Thyroid gland (tissue), 4 donors: ENCODE results near the gene PRKCE. TPM values are rescaled to one million over a fixed set of nuclear protein-coding genes. Genes with fewer than 3 reads are reported as not detected.

ENCODE experiments used
- DNase-seq, 2 donors: peaks; one replicate each; pipeline ENCODE4 v3.0.0-alpha.2; 2019
- H3K27ac ChIP-seq, 3 donors: fragments of 200-600 bp; sonication (generic); 1 replicate in 2 of 3; 2 replicates in 1 of 3; pipeline ENCODE4 v1.5.1; 2016 to 2019; ENCODE audit warnings: mild to moderate bottlenecking in 1 of 3, moderate library complexity in 1 of 3
- H3K27me3 ChIP-seq: fragments of 200-600 bp; sonication (generic); one replicate; pipeline ENCODE4 v1.5.1; 2019
- H3K36me3 ChIP-seq, 2 donors: fragments of 200-600 bp; sonication (generic); one replicate each; pipeline ENCODE4 v1.5.1; 2016 to 2019
- H3K4me1 ChIP-seq, 2 donors: fragments of 200-600 bp; sonication (generic); one replicate each; pipeline ENCODE4 v1.5.1; 2017 to 2019
- H3K4me3 ChIP-seq, 3 donors: fragments of 200-600 bp; sonication (generic); replicated peaks in 1 of 3; 1 replicate in 2 of 3; 2 replicates in 1 of 3; pipeline ENCODE4 v1.5.1; 2016; ENCODE audit warnings: mild to moderate bottlenecking in 1 of 3
- H3K9me3 ChIP-seq: fragments of 200-600 bp; sonication (generic); one replicate; pipeline ENCODE4 v1.5.1; 2017
- POLR2A ChIP-seq, 2 donors: fragments of 450-650 bp; IDR thresholded peaks; one replicate each; pipeline ENCODE4 v1.6.1; 2017; ENCODE audit warnings: antibody characterized with exemption in 2 of 2, mild to moderate bottlenecking in 2 of 2, moderate library complexity in 1 of 2
- WGBS, 2 donors: methylation state at CpG; one replicate each; pipeline ENCODE4 v1.1.5; 2017; 5-methylcytosine and 5-hydroxymethylcytosine counted together
- intact Hi-C: fragments of 100-400 bp; cut with DNase I; formaldehyde crosslinking; loops from one replicate; pipeline ENCODE4 v1.15.1; 2023
- total RNA-seq, 4 donors: library from RNA; depleted of rRNA; stranded (reverse); fragments of >200 nt; gene quantifications; one replicate each; pipeline ENCODE4 v1.2.3, GENCODE V29; 2016
- TF ChIP-seq, protein P1 (sequence below), 6 experiments: fragments of 200-600 bp in 3 of 6; fragments of 450-650 bp in 3 of 6; sonication (generic) in 3 of 6; IDR thresholded peaks; one replicate each; pipeline ENCODE4 v1.5.1; 2016 to 2019; ENCODE audit warnings: antibody characterized with exemption in 6 of 6, mild to moderate bottlenecking in 2 of 6, inconsistent platforms in 1 of 6, moderate library complexity in 1 of 6

Gene PRKCE
- total RNA-seq, 4 donors from 2014 or later = 8.4 to 35.3 (median 15.2) TPM

DNA sequence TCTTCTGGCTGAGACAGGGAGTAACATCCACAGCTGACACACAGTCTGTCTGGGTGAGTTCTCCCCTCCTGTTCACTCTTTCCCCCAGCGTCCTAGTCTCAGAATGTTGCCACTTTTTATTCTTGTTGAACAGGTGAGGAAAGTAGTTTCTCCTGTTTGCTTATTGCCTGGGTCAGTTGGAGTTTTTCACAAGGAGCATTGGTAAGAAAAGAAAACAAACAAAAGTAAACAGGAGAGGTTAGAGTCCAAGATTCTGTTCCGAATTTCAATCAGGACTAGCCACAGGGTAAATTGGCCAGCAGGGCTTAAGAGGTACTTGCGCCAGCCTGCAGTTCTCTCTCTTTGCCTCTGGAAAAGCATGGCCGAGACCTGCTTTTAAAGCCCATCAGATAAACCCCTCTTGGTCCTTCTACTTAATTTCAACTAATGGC lies 390.7 kb downstream of the PRKCE start:
- DNase-seq = no peak

DNA sequence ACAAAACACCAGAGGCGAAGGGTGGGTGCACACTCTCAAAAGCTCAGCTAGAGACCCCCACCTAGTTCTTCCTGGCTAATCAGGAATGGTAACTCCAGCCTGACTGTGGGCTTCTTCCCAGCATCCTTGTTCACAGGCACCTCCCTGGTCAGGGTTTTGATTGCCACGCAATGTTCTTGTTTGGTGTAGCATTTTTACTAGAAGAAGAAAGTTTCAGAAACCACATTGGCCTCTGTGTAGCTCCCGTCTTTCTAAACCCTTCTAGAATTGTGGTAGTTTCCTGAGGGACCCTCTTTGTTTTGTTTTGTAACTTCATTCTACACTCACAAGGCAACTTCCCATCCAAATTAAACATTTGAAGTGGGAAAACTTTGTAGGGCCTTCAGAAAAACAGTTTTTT lies 391.2 kb downstream of the PRKCE start:
- peaks cover 5 to 15% of the 10 kb centered on the region in 2 donors for H3K4me1 ChIP-seq
- TF ChIP-seq POLR2A (IDR thresholded peaks at IDR 0.05) = no peak
- TF ChIP-seq, protein P1, sequence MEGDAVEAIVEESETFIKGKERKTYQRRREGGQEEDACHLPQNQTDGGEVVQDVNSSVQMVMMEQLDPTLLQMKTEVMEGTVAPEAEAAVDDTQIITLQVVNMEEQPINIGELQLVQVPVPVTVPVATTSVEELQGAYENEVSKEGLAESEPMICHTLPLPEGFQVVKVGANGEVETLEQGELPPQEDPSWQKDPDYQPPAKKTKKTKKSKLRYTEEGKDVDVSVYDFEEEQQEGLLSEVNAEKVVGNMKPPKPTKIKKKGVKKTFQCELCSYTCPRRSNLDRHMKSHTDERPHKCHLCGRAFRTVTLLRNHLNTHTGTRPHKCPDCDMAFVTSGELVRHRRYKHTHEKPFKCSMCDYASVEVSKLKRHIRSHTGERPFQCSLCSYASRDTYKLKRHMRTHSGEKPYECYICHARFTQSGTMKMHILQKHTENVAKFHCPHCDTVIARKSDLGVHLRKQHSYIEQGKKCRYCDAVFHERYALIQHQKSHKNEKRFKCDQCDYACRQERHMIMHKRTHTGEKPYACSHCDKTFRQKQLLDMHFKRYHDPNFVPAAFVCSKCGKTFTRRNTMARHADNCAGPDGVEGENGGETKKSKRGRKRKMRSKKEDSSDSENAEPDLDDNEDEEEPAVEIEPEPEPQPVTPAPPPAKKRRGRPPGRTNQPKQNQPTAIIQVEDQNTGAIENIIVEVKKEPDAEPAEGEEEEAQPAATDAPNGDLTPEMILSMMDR (IDR thresholded peaks at IDR 0.05) = no peak
- H3K4me3 ChIP-seq = no peak overlapping the region
- DNase-seq = no peak
- intact Hi-C loops = no loop called here
- H3K9me3 ChIP-seq = no peaks in the 10 kb centered on the region
- H3K36me3 ChIP-seq = no peaks in the 10 kb centered on the region
- no peak overlapping the region for H3K27ac ChIP-seq
- no peaks in the 10 kb centered on the region for H3K27me3 ChIP-seq
- WGBS, 2 donors = 84 to 91% methylated on average over 3 of the region's 3 CpGs

More for the DNA sequence above, 390.7 kb downstream of the PRKCE start:
- Histone ChIP-seq H3K4me1 (peaks cover 5 to 15% of the 10 kb centered on the region in 2 donors), H3K4me3 (no peak overlapping the region), H3K27me3 (no peaks in the 10 kb centered on the region), H3K9me3 (no peaks in the 10 kb centered on the region), H3K27ac (peak overlapping the region in 1 of 3 donors; percentile 14), H3K36me3 (no peaks in the 10 kb centered on the region)
- intact Hi-C loops = no loop called here
- TF ChIP-seq, protein P1 (IDR thresholded peaks at IDR 0.05) = no peak
- TF ChIP-seq POLR2A (IDR thresholded peaks at IDR 0.05) = no peak
- WGBS, 2 donors = 65 to 77% methylated on average over 4 of the region's 4 CpGs

DNA sequence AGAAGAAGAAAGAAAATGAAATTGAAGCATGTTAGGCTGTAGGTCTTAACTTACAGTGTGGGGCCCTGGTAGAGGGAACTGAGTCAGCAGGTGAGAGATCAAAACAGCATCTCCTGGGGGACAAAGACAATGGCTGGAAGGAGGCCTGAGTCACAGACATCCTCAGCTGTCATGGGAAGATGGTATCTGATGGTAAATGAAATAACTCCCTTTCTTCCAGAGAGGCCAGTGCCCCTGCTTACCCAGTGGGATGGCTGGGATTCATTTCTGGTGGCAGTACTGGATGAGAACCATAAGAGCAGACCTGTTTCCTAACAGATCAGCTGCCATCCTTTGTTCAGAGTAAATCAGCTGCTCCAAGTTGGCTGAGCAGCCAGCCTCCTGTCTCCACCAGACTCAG lies 394.4 kb downstream of the PRKCE start:
- no peaks in the 10 kb centered on the region for H3K27me3 ChIP-seq
- no peak for TF ChIP-seq POLR2A (IDR thresholded peaks at IDR 0.05)
- TF ChIP-seq, protein P1 (IDR thresholded peaks at IDR 0.05) = no peak

DNA sequence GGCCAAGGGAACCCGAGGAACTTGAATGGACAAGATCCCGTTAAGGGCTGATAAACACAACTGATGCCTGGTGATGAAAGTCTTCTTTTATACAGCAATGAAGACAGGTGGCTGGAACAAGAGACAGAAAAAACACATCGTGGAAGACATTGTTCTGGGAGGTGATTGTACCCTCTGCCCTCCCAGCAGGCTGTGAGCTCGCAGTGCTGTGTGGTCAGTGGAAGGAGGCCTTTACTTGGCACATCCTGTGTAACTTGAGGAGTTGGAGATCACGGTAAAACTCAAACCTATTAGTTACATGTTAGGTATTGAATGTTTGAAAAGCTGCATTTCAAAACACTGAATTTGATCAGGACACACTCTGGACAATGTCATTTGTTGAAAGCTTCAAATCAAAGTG lies 395.8 kb downstream of the PRKCE start:
- WGBS, 2 donors = 57 to 75% methylated on average over 5 of the region's 5 CpGs
- H3K4me3 ChIP-seq = no peak overlapping the region
- H3K27ac ChIP-seq = no peak overlapping the region
- H3K27me3 ChIP-seq = no peaks in the 10 kb centered on the region
- no peaks in the 10 kb centered on the region for H3K9me3 ChIP-seq
- TF ChIP-seq, protein P1 (IDR thresholded peaks at IDR 0.05) = no peak
- no peak for TF ChIP-seq POLR2A (IDR thresholded peaks at IDR 0.05)
- DNase-seq = no peak
- intact Hi-C loops = no loop called here
- H3K4me1 ChIP-seq = peaks cover 5 to 8% of the 10 kb centered on the region in 2 donors
- no peaks in the 10 kb centered on the region for H3K36me3 ChIP-seq

More for the DNA sequence above, 394.4 kb downstream of the PRKCE start:
- no peak overlapping the region for H3K4me3 ChIP-seq
- no peaks in the 10 kb centered on the region for H3K36me3 ChIP-seq
- H3K9me3 ChIP-seq = no peaks in the 10 kb centered on the region
- no peak overlapping the region for H3K27ac ChIP-seq
- intact Hi-C loops = no loop called here
- H3K4me1 ChIP-seq = peaks cover 5 to 15% of the 10 kb centered on the region in 2 donors
- no peak for DNase-seq

DNA sequence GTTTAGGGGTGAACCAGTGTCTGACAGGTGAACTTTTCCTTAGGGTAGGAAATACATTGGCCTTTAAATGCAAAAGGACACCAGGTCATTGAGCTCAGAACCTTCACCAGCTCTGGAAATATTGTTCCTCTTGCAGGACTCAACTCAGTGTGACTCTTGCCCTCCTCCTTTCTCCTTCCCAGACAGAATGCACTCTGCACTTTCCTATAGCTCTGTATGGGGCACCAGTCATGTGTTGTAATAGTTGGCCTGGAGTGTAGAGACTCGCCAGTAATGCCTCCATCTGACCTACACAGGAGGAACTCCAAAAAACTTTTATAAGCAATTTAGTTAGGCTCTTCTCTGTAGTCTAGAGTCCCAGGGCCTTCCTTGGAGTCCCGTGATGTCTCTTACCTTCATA lies 397.2 kb downstream of the PRKCE start:
- no peaks in the 10 kb centered on the region for H3K9me3 ChIP-seq
- no peaks in the 10 kb centered on the region for H3K27me3 ChIP-seq
- H3K27ac ChIP-seq = no peak overlapping the region
- 100% methylated on average over 2 of the region's 2 CpGs for WGBS, 2 donors
- no peak for DNase-seq
- TF ChIP-seq POLR2A (IDR thresholded peaks at IDR 0.05) = no peak
- TF ChIP-seq, protein P1 (IDR thresholded peaks at IDR 0.05) = no peak
- intact Hi-C loops = no loop called here
- no peaks in the 10 kb centered on the region for H3K36me3 ChIP-seq
- no peak overlapping the region for H3K4me3 ChIP-seq
- H3K4me1 ChIP-seq = no peaks in the 10 kb centered on the region
